ENCODE data around the gene TUNAR.

TUNAR gene

GRCh38 chr14:95906591-95906990 lies 30.0 kb downstream of the TUNAR start:
- Histone ChIP-seq H3K9ac (ENCODE audit: low read length in 2 of 2) (no peak overlapping the region), H3K9me3 (ENCODE audit: control insufficient read depth in 2 of 2, low read length in 2 of 2) (no peaks in the 10 kb centered on the region), H3K4me1 (ENCODE audit: control insufficient read depth, insufficient read depth, low read length) (no peaks in the 10 kb centered on the region), H3K4me3 (ENCODE audit: low read length in 2 of 2) (no peak overlapping the region), H3K27me3 (ENCODE audit: control insufficient read depth in 1 of 2, insufficient read depth in 2 of 2, low read length in 2 of 2) (peaks cover 0 to 8% of the 10 kb centered on the region in 2 donors), H3K27ac (ENCODE audit: low read length) (no peak overlapping the region), H3K36me3 (ENCODE audit: control insufficient read depth in 2 of 2, insufficient read depth in 2 of 2, low read length in 2 of 2) (no peaks in the 10 kb centered on the region)

GRCh38 chr14:95910628-95911027 lies 34.0 kb downstream of the TUNAR start:
- Histone ChIP-seq H3K27ac (ENCODE audit: low read length) (no peak overlapping the region), H3K27me3 (ENCODE audit: control insufficient read depth in 1 of 2, insufficient read depth in 2 of 2, low read length in 2 of 2) (peaks cover 0 to 8% of the 10 kb centered on the region in 2 donors), H3K9ac (ENCODE audit: low read length in 2 of 2) (no peak overlapping the region), H3K36me3 (ENCODE audit: control insufficient read depth in 2 of 2, insufficient read depth in 2 of 2, low read length in 2 of 2) (no peaks in the 10 kb centered on the region), H3K4me1 (ENCODE audit: control insufficient read depth, insufficient read depth, low read length) (no peaks in the 10 kb centered on the region), H3K9me3 (ENCODE audit: control insufficient read depth in 2 of 2, low read length in 2 of 2) (no peaks in the 10 kb centered on the region), H3K4me3 (ENCODE audit: low read length in 2 of 2) (no peak overlapping the region)

- Histone ChIP-seq H3K27me3 (ENCODE audit: control insufficient read depth in 1 of 2, insufficient read depth in 2 of 2, low read length in 2 of 2) (peaks cover 0 to 8% of the 10 kb centered on the region in 2 donors), H3K9ac (ENCODE audit: low read length in 2 of 2) (no peak overlapping the region), H3K36me3 (ENCODE audit: control insufficient read depth in 2 of 2, insufficient read depth in 2 of 2, low read length in 2 of 2) (no peaks in the 10 kb centered on the region), H3K9me3 (ENCODE audit: control insufficient read depth in 2 of 2, low read length in 2 of 2) (peaks cover 0 to 3% of the 10 kb centered on the region in 2 donors), H3K27ac (ENCODE audit: low read length) (no peak overlapping the region), H3K4me3 (ENCODE audit: low read length in 2 of 2) (no peak overlapping the region), H3K4me1 (ENCODE audit: control insufficient read depth, insufficient read depth, low read length) (no peaks in the 10 kb centered on the region)
Observed at GRCh38 chr14:95911456-95911855, 34.8 kb downstream of the TUNAR start.

- Histone ChIP-seq H3K27ac (ENCODE audit: low read length) (no peak overlapping the region), H3K36me3 (ENCODE audit: control insufficient read depth in 2 of 2, insufficient read depth in 2 of 2, low read length in 2 of 2) (no peaks in the 10 kb centered on the region), H3K4me1 (ENCODE audit: control insufficient read depth, insufficient read depth, low read length) (no peaks in the 10 kb centered on the region), H3K9ac (ENCODE audit: low read length in 2 of 2) (no peak overlapping the region), H3K9me3 (ENCODE audit: control insufficient read depth in 2 of 2, low read length in 2 of 2) (peaks cover 0 to 3% of the 10 kb centered on the region in 2 donors), H3K4me3 (ENCODE audit: low read length in 2 of 2) (no peak overlapping the region), H3K27me3 (ENCODE audit: control insufficient read depth in 1 of 2, insufficient read depth in 2 of 2, low read length in 2 of 2) (peaks cover 0 to 6% of the 10 kb centered on the region in 2 donors)
Observed at GRCh38 chr14:95915330-95915729, 38.7 kb downstream of the TUNAR start.

GRCh38 chr14:95918466-95918865 lies 41.8 kb downstream of the TUNAR start:
- Histone ChIP-seq H3K36me3 (ENCODE audit: control insufficient read depth in 2 of 2, insufficient read depth in 2 of 2, low read length in 2 of 2) (no peaks in the 10 kb centered on the region), H3K4me3 (ENCODE audit: low read length in 2 of 2) (no peak overlapping the region), H3K4me1 (ENCODE audit: control insufficient read depth, insufficient read depth, low read length) (no peaks in the 10 kb centered on the region), H3K27me3 (ENCODE audit: control insufficient read depth in 1 of 2, insufficient read depth in 2 of 2, low read length in 2 of 2) (peaks cover 4 to 14% of the 10 kb centered on the region in 2 donors), H3K27ac (ENCODE audit: low read length) (no peak overlapping the region), H3K9me3 (ENCODE audit: control insufficient read depth in 2 of 2, low read length in 2 of 2) (peaks cover 0 to 3% of the 10 kb centered on the region in 2 donors), H3K9ac (ENCODE audit: low read length in 2 of 2) (no peak overlapping the region)

- Histone ChIP-seq H3K9me3 (ENCODE audit: control insufficient read depth in 2 of 2, low read length in 2 of 2) (peaks cover 0 to 3% of the 10 kb centered on the region in 2 donors), H3K9ac (ENCODE audit: low read length in 2 of 2) (no peak overlapping the region), H3K27ac (ENCODE audit: low read length) (no peak overlapping the region), H3K36me3 (ENCODE audit: control insufficient read depth in 2 of 2, insufficient read depth in 2 of 2, low read length in 2 of 2) (no peaks in the 10 kb centered on the region), H3K4me3 (ENCODE audit: low read length in 2 of 2) (no peak overlapping the region), H3K27me3 (ENCODE audit: control insufficient read depth in 1 of 2, insufficient read depth in 2 of 2, low read length in 2 of 2) (peaks cover 4 to 15% of the 10 kb centered on the region in 2 donors), H3K4me1 (ENCODE audit: control insufficient read depth, insufficient read depth, low read length) (no peaks in the 10 kb centered on the region)
Observed at GRCh38 chr14:95920769-95921438, 44.3 kb downstream of the TUNAR start.

- no peaks in the 10 kb centered on the region for H3K36me3 ChIP-seq (ENCODE audit: control insufficient read depth in 2 of 2, insufficient read depth in 2 of 2, low read length in 2 of 2)
- H3K27me3 ChIP-seq (ENCODE audit: control insufficient read depth in 1 of 2, insufficient read depth in 2 of 2, low read length in 2 of 2) = peaks cover 4 to 18% of the 10 kb centered on the region in 2 donors
- H3K27ac ChIP-seq (ENCODE audit: low read length) = no peak overlapping the region
- no peaks in the 10 kb centered on the region for H3K9me3 ChIP-seq (ENCODE audit: control insufficient read depth in 2 of 2, low read length in 2 of 2)
- no peaks in the 10 kb centered on the region for H3K4me1 ChIP-seq (ENCODE audit: control insufficient read depth, insufficient read depth, low read length)
- H3K9ac ChIP-seq (ENCODE audit: low read length in 2 of 2) = no peak overlapping the region
- H3K4me3 ChIP-seq (ENCODE audit: low read length in 2 of 2) = no peak overlapping the region
Observed at GRCh38 chr14:95922080-95922479, 45.4 kb downstream of the TUNAR start.

- H3K9ac ChIP-seq (ENCODE audit: low read length in 2 of 2) = no peak overlapping the region
- H3K27me3 ChIP-seq (ENCODE audit: control insufficient read depth in 1 of 2, insufficient read depth in 2 of 2, low read length in 2 of 2) = peaks cover 0 to 16% of the 10 kb centered on the region in 2 donors
- H3K4me3 ChIP-seq (ENCODE audit: low read length in 2 of 2) = no peak overlapping the region
- H3K27ac ChIP-seq (ENCODE audit: low read length) = no peak overlapping the region
- no peaks in the 10 kb centered on the region for H3K4me1 ChIP-seq (ENCODE audit: control insufficient read depth, insufficient read depth, low read length)
- no peaks in the 10 kb centered on the region for H3K9me3 ChIP-seq (ENCODE audit: control insufficient read depth in 2 of 2, low read length in 2 of 2)
- H3K36me3 ChIP-seq (ENCODE audit: control insufficient read depth in 2 of 2, insufficient read depth in 2 of 2, low read length in 2 of 2) = no peaks in the 10 kb centered on the region
Observed at GRCh38 chr14:95928751-95929150, 52.1 kb downstream of the TUNAR start.

- Histone ChIP-seq H3K9me3 (ENCODE audit: control insufficient read depth in 2 of 2, low read length in 2 of 2) (no peaks in the 10 kb centered on the region), H3K27me3 (ENCODE audit: control insufficient read depth in 1 of 2, insufficient read depth in 2 of 2, low read length in 2 of 2) (peaks cover 0 to 11% of the 10 kb centered on the region in 2 donors), H3K4me3 (ENCODE audit: low read length in 2 of 2) (no peak overlapping the region), H3K4me1 (ENCODE audit: control insufficient read depth, insufficient read depth, low read length) (no peaks in the 10 kb centered on the region), H3K36me3 (ENCODE audit: control insufficient read depth in 2 of 2, insufficient read depth in 2 of 2, low read length in 2 of 2) (no peaks in the 10 kb centered on the region), H3K9ac (ENCODE audit: low read length in 2 of 2) (no peak overlapping the region), H3K27ac (ENCODE audit: low read length) (no peak overlapping the region)
Observed at GRCh38 chr14:95931384-95931783, 54.8 kb downstream of the TUNAR start.

- Histone ChIP-seq H3K27me3 (ENCODE audit: control insufficient read depth in 1 of 2, insufficient read depth in 2 of 2, low read length in 2 of 2) (peaks cover 0 to 7% of the 10 kb centered on the region in 2 donors), H3K36me3 (ENCODE audit: control insufficient read depth in 2 of 2, insufficient read depth in 2 of 2, low read length in 2 of 2) (no peaks in the 10 kb centered on the region), H3K27ac (ENCODE audit: low read length) (no peak overlapping the region), H3K4me3 (ENCODE audit: low read length in 2 of 2) (no peak overlapping the region), H3K9ac (ENCODE audit: low read length in 2 of 2) (no peak overlapping the region), H3K4me1 (ENCODE audit: control insufficient read depth, insufficient read depth, low read length) (no peaks in the 10 kb centered on the region), H3K9me3 (ENCODE audit: control insufficient read depth in 2 of 2, low read length in 2 of 2) (no peaks in the 10 kb centered on the region)
Observed at GRCh38 chr14:95935228-95935822, 58.7 kb downstream of the TUNAR start.

- H3K9ac ChIP-seq (ENCODE audit: low read length in 2 of 2) = no peak overlapping the region
- H3K27me3 ChIP-seq (ENCODE audit: control insufficient read depth in 1 of 2, insufficient read depth in 2 of 2, low read length in 2 of 2) = peaks cover 0 to 7% of the 10 kb centered on the region in 2 donors
- no peak overlapping the region for H3K4me3 ChIP-seq (ENCODE audit: low read length in 2 of 2)
- no peaks in the 10 kb centered on the region for H3K36me3 ChIP-seq (ENCODE audit: control insufficient read depth in 2 of 2, insufficient read depth in 2 of 2, low read length in 2 of 2)
- no peaks in the 10 kb centered on the region for H3K4me1 ChIP-seq (ENCODE audit: control insufficient read depth, insufficient read depth, low read length)
- no peaks in the 10 kb centered on the region for H3K9me3 ChIP-seq (ENCODE audit: control insufficient read depth in 2 of 2, low read length in 2 of 2)
- H3K27ac ChIP-seq (ENCODE audit: low read length) = no peak overlapping the region
Observed at GRCh38 chr14:95936041-95936440, 59.4 kb downstream of the TUNAR start.
